A549 (cell line): ENCODE results near the gene TPM4. TPM values are rescaled to one million over a fixed set of nuclear protein-coding genes. Genes with fewer than 3 reads are reported as not detected.

Experiments used
- ATAC-seq, 2 experiments: fragments of 200-7000 bp in 1 of 2; fragments of >200 bp in 1 of 2; cut with Nextera tagmentation in 1 of 2; cut with Tn5 transposase in 1 of 2; 3 replicates each; pipeline versions ENCODE4 v1.8.0 to v1.9.1; 2018 to 2020; ENCODE audit warnings: mild to moderate bottlenecking in 1 of 2, moderate library complexity in 1 of 2
- CTCF ChIA-PET: fragments of 300-600 bp; sonication (Branson Sonifier 250); formaldehyde crosslinking; extraction: SDS; loops from one replicate; lab custom pipeline; 2021; ENCODE audit warnings: antibody characterized with exemption, inconsistent platforms; lab: Yijun Ruan, JAX
- POLR2A ChIA-PET: fragments of 350-600 bp; formaldehyde crosslinking; extraction: SDS; loops from one replicate; lab custom pipeline; 2021; ENCODE audit warnings: antibody characterized with exemption, inconsistent platforms; lab: Yijun Ruan, JAX
- DNase-seq, 2 experiments: peaks; one replicate each; pipeline versions ENCODE4 v3.0.0 to v3.0.0-alpha.2; 2011 to 2016; ENCODE audit warnings: low read depth in 1 of 2, low spot score in 1 of 2
- FAIRE-seq: peaks from 2 replicates; lab custom pipeline; 2011; peaks lifted over from hg19 to GRCh38; lab: Jason Lieb, UNC
- H3K27ac ChIP-seq, 2 experiments: fragments of >200 bp; sonication (Bioruptor Twin); formaldehyde crosslinking; 3 replicates each; pipeline ENCODE4 v1.5.1; 2016 to 2017
- H3K4me1 ChIP-seq: fragments of >200 bp; sonication (Bioruptor Twin); formaldehyde crosslinking; 3 replicates; pipeline ENCODE4 v1.6.1; 2016
- H3K4me2 ChIP-seq: fragments of >200 bp; sonication (Bioruptor Twin); formaldehyde crosslinking; 3 replicates; pipeline ENCODE4 v1.6.1; 2016
- H3K4me3 ChIP-seq: fragments of >200 bp; sonication (Bioruptor Twin); formaldehyde crosslinking; 3 replicates; pipeline ENCODE4 v1.5.1; 2016
- H3K9me3 ChIP-seq: fragments of >200 bp; sonication (Bioruptor Twin); formaldehyde crosslinking; 3 replicates; pipeline ENCODE4 v1.6.1; 2016
- CBX2 ChIP-seq: fragments of 200-600 bp; sonication (generic); IDR thresholded peaks from 2 replicates; pipeline ENCODE4 v1.6.1; 2016; ENCODE audit warnings: low read depth, mild to moderate bottlenecking, borderline replicate concordance
- CBX8 ChIP-seq: fragments of 200-600 bp; sonication (generic); IDR thresholded peaks from 2 replicates; pipeline ENCODE4 v1.6.1; 2016
- CEBPB ChIP-seq, 2 experiments: fragments of >200 bp in 1 of 2; sonication (Bioruptor Twin) in 1 of 2; formaldehyde crosslinking in 1 of 2; IDR thresholded peaks; 2 replicates each; pipeline ENCODE4 v1.6.1; 2012 to 2016
- EHF ChIP-seq: fragments of 250-450 bp; sonication (Bioruptor Pico); IDR thresholded peaks from 2 replicates; pipeline ENCODE4 v1.5.0; 2020; ENCODE audit warnings: mild to moderate bottlenecking
- ESRRA ChIP-seq: fragments of 150-350 bp; IDR thresholded peaks from 2 replicates; pipeline ENCODE4 v1.6.1; 2014; ENCODE audit warnings: mild to moderate bottlenecking, low read length, borderline replicate concordance
- FOSB ChIP-seq: fragments of 250-450 bp; sonication (Bioruptor Pico); IDR thresholded peaks from 2 replicates; pipeline ENCODE4 v1.5.0; 2020; ENCODE audit warnings: mild to moderate bottlenecking, moderate library complexity
- FOSL2 ChIP-seq, 2 experiments: fragments of 450-650 bp in 1 of 2; fragments of >200 bp in 1 of 2; sonication (Bioruptor Twin) in 1 of 2; formaldehyde crosslinking; IDR thresholded peaks; 2 replicates each; pipeline versions ENCODE4 v1.5.0 to v1.6.1; 2016 to 2020; ENCODE audit warnings: mild to moderate bottlenecking in 1 of 2, moderate library complexity in 1 of 2
- FOXS1 ChIP-seq: fragments of 250-450 bp; sonication (Bioruptor Pico); IDR thresholded peaks from 2 replicates; pipeline ENCODE4 v1.5.0; 2020; ENCODE audit warnings: mild to moderate bottlenecking, moderate library complexity
- GATA3 ChIP-seq: IDR thresholded peaks from 2 replicates; pipeline ENCODE4 v1.6.1; 2012; ENCODE audit warnings: borderline replicate concordance
- HDAC2 ChIP-seq: fragments of 200-600 bp; sonication (generic); IDR thresholded peaks from 2 replicates; pipeline ENCODE4 v1.6.1; 2016
- JUN ChIP-seq, 2 experiments: fragments of >200 bp; sonication (Bioruptor Twin); formaldehyde crosslinking; IDR thresholded peaks; 2 replicates in 1 of 2; 3 replicates in 1 of 2; pipeline ENCODE4 v1.6.1; 2016 to 2017
- KDM1A ChIP-seq: fragments of 200-600 bp; sonication (generic); IDR thresholded peaks from 2 replicates; pipeline ENCODE4 v1.6.1; 2016; ENCODE audit warnings: low read depth, mild to moderate bottlenecking
- MAFK ChIP-seq: fragments of 450-650 bp; IDR thresholded peaks from 2 replicates; pipeline ENCODE4 v1.6.1; 2014; ENCODE audit not compliant: partially characterized antibody
- MYC ChIP-seq: IDR thresholded peaks from 2 replicates; pipeline ENCODE4 v1.6.1; 2012; ENCODE audit warnings: mild to moderate bottlenecking, inconsistent platforms, low read length, improper control_type of control experiment, borderline replicate concordance
- RFX5 ChIP-seq: fragments of 450-650 bp; IDR thresholded peaks from 2 replicates; pipeline ENCODE4 v1.7.1; 2014; ENCODE audit warnings: antibody characterized with exemption, mild to moderate bottlenecking, moderate library complexity
- TFCP2L1 ChIP-seq: fragments of 250-450 bp; sonication (Bioruptor Pico); IDR thresholded peaks from 2 replicates; pipeline ENCODE4 v1.5.0; 2021; ENCODE audit warnings: mild to moderate bottlenecking
- ZC3H11A ChIP-seq: fragments of 450-650 bp; IDR thresholded peaks from 2 replicates; pipeline ENCODE4 v1.6.1; 2014; ENCODE audit warnings: antibody characterized with exemption, mild to moderate bottlenecking
- WGBS: methylation state at CpG from one replicate; pipeline ENCODE4 v1.1.6; 2017; ENCODE audit errors: missing lambda C conversion rate; 5-methylcytosine and 5-hydroxymethylcytosine counted together
- polyA plus RNA-seq, 4 experiments: library from polyadenylated mRNA; depleted of rRNA in 3 of 4; stranded (reverse); fragments of >200 nt; fragmentation: RNase III in 1 of 4; extraction: RNeasy Plus Mini Kit Qiagen cat#74134 plus additional on column Dnase treatment in 1 of 4; gene quantifications; 2 replicates in 3 of 4; 3 replicates in 1 of 4; pipeline ENCODE4 v1.2.3, GENCODE V29; 2011 to 2017
- TF ChIP-seq, protein P1 (sequence below): fragments of >200 bp; sonication (Bioruptor Twin); formaldehyde crosslinking; IDR thresholded peaks from 2 replicates; pipeline ENCODE4 v1.6.1; 2016
- TF ChIP-seq, protein P2 (sequence below): IDR thresholded peaks from 2 replicates; pipeline ENCODE4 v1.6.1; 2012; ENCODE audit warnings: low read depth, borderline replicate concordance
- TF ChIP-seq, protein P3 (sequence below): fragments of >200 bp; sonication (Bioruptor Twin); formaldehyde crosslinking; IDR thresholded peaks from 3 replicates; pipeline ENCODE4 v1.6.1; 2016
- TF ChIP-seq, protein P4 (sequence below): fragments of 200-600 bp; sonication (generic); IDR thresholded peaks from 2 replicates; pipeline ENCODE4 v1.6.1; 2016; ENCODE audit warnings: antibody characterized with exemption, mild to moderate bottlenecking, moderate library complexity
- TF ChIP-seq, protein P5 (sequence below): fragments of 250-450 bp; sonication (Bioruptor Pico); IDR thresholded peaks from 2 replicates; pipeline ENCODE4 v1.5.0; 2021; ENCODE audit warnings: mild to moderate bottlenecking, moderate library complexity, borderline replicate concordance

Gene TPM4
- polyA plus RNA-seq, 2 of the 4 experiments (the other 2 are of a cell fraction): 777 to 860 TPM

DNA sequence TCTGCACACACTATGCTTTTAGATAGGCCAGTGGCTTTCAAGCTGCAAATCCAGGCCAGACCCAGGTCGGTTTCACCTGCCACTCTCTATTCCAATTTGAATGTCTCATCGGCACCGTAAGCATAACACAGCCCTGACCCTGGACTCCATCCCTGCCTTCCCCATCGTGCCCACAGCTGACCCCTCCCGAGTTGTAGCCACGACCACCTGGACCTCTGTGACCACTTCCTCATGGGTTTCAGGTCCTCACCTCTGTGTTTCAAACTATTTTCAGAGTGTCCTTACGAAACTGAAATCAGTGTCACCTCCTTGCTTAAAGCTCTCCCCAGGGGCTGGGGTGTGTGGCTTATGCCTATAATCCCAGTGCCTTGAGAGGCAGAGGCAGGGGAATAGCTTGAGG, 58.2 kb downstream of the TPM4 start:
- no peak overlapping the region for H3K4me3 ChIP-seq

DNA sequence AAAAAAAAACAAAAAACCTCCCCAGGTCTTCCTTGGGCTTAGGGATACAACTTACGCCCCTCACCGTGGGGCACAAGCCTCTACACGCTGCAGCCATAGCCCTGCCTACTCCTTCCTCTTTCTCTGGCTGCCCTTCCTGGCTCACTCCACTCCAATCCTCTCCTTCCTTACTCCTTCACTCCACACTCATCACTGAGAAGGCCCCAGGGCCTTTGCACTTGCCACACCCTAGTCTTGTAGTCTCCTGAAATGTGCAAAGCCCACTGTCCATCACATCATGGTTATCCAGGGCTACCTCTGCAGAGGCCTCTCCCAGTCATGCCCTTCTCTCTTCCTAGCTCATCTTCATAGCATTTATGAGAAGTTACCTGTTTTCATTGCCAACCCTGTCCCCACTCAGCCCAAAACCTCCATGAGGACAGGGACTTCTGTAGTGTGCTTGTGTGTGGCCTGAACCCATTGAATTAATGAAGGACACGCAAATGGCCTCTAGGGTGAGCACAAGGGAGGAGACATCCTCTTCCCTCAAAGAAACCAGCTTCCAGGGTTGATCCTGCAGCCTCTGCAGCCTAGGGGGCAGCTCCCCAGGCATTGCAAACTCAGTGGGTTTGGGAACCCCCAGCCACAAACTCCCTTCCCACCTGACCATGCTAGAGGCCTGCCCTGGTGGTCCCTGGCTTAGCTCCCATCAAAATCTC, 59.3 kb downstream of the TPM4 start:
- 96% methylated on average over 4 of the region's 4 CpGs for WGBS
- CTCF ChIA-PET: interaction anchor here (1.0 to 1.1 kb wide), 2 partner anchors 8 to 9 kb away, joined by 3 to 5 read pairs; partner anchors contain the start of gene HSH2D
- no peak overlapping the region for H3K4me3 ChIP-seq
- peak in 1 of 2 experiments; percentile 46; a peak in 3 of 6 replicates for ATAC-seq
- TF ChIP-seq CEBPB (IDR thresholded peaks at IDR 0.05): no peak
- no peak for TF ChIP-seq GATA3
- no peak for TF ChIP-seq FOSL2 (IDR thresholded peaks at IDR 0.05)
- TF ChIP-seq FOSL2 (CRISPR knock-in tag; IDR thresholded peaks at IDR 0.05): no peak
- TF ChIP-seq MAFK: no peak
- TF ChIP-seq, protein P1, sequence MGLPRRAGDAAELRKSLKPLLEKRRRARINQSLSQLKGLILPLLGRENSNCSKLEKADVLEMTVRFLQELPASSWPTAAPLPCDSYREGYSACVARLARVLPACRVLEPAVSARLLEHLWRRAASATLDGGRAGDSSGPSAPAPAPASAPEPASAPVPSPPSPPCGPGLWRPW: no peak
- TF ChIP-seq, all 56 proteins: peak for 0
- FAIRE-seq (no peak), DNase-seq (no peak)
- Histone ChIP-seq H3K9me3 (no peaks in the 10 kb centered on the region), H3K4me1 (no peaks in the 10 kb centered on the region), H3K27ac (no peak overlapping the region), H3K4me2 (no peak overlapping the region)
- POLR2A ChIA-PET: no interaction called here

More for the DNA sequence above, 58.2 kb downstream of the TPM4 start:
- ChIA-PET POLR2A (no interaction called here), CTCF (no interaction called here)
- no peak overlapping the region for H3K27ac ChIP-seq
- H3K4me1 ChIP-seq: no peaks in the 10 kb centered on the region
- FAIRE-seq (no peak), ATAC-seq (no peak), DNase-seq (no peak)
- no peaks in the 10 kb centered on the region for H3K9me3 ChIP-seq
- TF ChIP-seq MYC (no peak), KDM1A (no peak), CBX8 (no peak), ESRRA (no peak), FOSB (CRISPR knock-in tag) (no peak), TFCP2L1 (CRISPR knock-in tag) (no peak), FOXS1 (CRISPR knock-in tag) (no peak), HDAC2 (no peak), GATA3 (no peak), CBX2 (no peak), JUN (IDR thresholded peaks at IDR 0.05) (no peak), MAFK (no peak), ZC3H11A (no peak), RFX5 (no peak), EHF (CRISPR knock-in tag) (no peak)
- TF ChIP-seq, protein P2, sequence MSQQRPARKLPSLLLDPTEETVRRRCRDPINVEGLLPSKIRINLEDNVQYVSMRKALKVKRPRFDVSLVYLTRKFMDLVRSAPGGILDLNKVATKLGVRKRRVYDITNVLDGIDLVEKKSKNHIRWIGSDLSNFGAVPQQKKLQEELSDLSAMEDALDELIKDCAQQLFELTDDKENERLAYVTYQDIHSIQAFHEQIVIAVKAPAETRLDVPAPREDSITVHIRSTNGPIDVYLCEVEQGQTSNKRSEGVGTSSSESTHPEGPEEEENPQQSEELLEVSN: no peak
- TF ChIP-seq, protein P3, sequence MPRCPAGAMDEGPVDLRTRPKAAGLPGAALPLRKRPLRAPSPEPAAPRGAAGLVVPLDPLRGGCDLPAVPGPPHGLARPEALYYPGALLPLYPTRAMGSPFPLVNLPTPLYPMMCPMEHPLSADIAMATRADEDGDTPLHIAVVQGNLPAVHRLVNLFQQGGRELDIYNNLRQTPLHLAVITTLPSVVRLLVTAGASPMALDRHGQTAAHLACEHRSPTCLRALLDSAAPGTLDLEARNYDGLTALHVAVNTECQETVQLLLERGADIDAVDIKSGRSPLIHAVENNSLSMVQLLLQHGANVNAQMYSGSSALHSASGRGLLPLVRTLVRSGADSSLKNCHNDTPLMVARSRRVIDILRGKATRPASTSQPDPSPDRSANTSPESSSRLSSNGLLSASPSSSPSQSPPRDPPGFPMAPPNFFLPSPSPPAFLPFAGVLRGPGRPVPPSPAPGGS: no peak
- TF ChIP-seq, protein P4, sequence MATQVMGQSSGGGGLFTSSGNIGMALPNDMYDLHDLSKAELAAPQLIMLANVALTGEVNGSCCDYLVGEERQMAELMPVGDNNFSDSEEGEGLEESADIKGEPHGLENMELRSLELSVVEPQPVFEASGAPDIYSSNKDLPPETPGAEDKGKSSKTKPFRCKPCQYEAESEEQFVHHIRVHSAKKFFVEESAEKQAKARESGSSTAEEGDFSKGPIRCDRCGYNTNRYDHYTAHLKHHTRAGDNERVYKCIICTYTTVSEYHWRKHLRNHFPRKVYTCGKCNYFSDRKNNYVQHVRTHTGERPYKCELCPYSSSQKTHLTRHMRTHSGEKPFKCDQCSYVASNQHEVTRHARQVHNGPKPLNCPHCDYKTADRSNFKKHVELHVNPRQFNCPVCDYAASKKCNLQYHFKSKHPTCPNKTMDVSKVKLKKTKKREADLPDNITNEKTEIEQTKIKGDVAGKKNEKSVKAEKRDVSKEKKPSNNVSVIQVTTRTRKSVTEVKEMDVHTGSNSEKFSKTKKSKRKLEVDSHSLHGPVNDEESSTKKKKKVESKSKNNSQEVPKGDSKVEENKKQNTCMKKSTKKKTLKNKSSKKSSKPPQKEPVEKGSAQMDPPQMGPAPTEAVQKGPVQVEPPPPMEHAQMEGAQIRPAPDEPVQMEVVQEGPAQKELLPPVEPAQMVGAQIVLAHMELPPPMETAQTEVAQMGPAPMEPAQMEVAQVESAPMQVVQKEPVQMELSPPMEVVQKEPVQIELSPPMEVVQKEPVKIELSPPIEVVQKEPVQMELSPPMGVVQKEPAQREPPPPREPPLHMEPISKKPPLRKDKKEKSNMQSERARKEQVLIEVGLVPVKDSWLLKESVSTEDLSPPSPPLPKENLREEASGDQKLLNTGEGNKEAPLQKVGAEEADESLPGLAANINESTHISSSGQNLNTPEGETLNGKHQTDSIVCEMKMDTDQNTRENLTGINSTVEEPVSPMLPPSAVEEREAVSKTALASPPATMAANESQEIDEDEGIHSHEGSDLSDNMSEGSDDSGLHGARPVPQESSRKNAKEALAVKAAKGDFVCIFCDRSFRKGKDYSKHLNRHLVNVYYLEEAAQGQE: no peak
- TF ChIP-seq, protein P5, sequence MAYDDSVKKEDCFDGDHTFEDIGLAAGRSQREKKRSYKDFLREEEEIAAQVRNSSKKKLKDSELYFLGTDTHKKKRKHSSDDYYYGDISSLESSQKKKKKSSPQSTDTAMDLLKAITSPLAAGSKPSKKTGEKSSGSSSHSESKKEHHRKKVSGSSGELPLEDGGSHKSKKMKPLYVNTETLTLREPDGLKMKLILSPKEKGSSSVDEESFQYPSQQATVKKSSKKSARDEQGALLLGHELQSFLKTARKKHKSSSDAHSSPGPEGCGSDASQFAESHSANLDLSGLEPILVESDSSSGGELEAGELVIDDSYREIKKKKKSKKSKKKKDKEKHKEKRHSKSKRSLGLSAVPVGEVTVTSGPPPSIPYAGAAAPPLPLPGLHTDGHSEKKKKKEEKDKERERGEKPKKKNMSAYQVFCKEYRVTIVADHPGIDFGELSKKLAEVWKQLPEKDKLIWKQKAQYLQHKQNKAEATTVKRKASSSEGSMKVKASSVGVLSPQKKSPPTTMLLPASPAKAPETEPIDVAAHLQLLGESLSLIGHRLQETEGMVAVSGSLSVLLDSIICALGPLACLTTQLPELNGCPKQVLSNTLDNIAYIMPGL: no peak
- WGBS: 87% methylated on average over 7 of the region's 7 CpGs
- H3K4me2 ChIP-seq: no peak overlapping the region
